ENCODE results near the gene ITPK1. TPM values are rescaled to one million over a fixed set of nuclear protein-coding genes. Genes with fewer than 3 reads are reported as not detected.
A peak's percentile ranks its signal among the peaks of the same experiment; 100 is the strongest.

ITPK1 gene
- polyA plus RNA-seq, 1 of the 3 experiments (the other 2 are of a cell fraction) = 23.2 TPM

DNA sequence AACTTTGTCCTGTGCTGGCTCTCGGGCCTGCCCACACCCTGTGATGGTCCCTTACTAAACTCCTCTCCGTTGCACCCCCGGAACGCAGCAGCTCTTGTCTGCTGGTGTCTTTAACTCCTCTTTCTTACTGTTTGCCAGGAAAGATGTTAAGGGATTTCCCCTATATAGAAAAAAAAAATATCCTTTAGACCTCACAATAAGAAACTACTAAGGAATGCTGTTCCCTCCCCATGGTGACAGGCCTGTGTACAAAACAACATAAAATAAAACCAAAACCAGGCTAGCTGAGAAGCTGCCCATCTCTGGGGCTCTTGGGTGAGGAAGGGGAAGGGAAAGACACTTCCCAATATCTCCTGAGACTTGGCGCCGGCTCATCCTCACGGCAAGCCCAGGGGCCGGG, 97.4 kb downstream of the ITPK1 start:
- CTCF ChIA-PET = interaction anchor here (1.0 to 3.1 kb wide), 4 partner anchors 59 to 99 kb away, joined by 4 to 12 read pairs (median 6); no protein-coding TSS in a partner anchor
- no peak for DNase-seq
- H3K36me3 ChIP-seq (replicated peaks in 1 of 2; ENCODE audit: control insufficient read depth in 1 of 2, insufficient read depth in 2 of 2, low read length in 1 of 2) = no peaks in the 10 kb centered on the region
- no peaks in the 10 kb centered on the region for H3K79me2 ChIP-seq (ENCODE audit: insufficient read depth)
- H2AFZ ChIP-seq (ENCODE audit: low read depth) = no peak overlapping the region
- H3K9me2 ChIP-seq = no peaks in the 10 kb centered on the region
- H3K9me3 ChIP-seq = no peaks in the 10 kb centered on the region
- peak overlapping the region in 1 of 2 experiments; percentile 18; a peak in 1 of 4 replicates for H3K27ac ChIP-seq (ENCODE audit: low read depth in 2 of 2, low read length in 1 of 2)
- POLR2A ChIA-PET = no interaction called here
- no peaks in the 10 kb centered on the region for H3K27me3 ChIP-seq (ENCODE audit: insufficient read depth)
- no peaks in the 10 kb centered on the region for H3F3A ChIP-seq (replicated peaks; ENCODE audit: insufficient read depth)
- no peak for TF ChIP-seq GATA2 (CRISPR knock-in tag; IDR thresholded peaks at IDR 0.05)
- TF ChIP-seq, protein P1, sequence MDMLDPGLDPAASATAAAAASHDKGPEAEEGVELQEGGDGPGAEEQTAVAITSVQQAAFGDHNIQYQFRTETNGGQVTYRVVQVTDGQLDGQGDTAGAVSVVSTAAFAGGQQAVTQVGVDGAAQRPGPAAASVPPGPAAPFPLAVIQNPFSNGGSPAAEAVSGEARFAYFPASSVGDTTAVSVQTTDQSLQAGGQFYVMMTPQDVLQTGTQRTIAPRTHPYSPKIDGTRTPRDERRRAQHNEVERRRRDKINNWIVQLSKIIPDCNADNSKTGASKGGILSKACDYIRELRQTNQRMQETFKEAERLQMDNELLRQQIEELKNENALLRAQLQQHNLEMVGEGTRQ (IDR thresholded peaks at IDR 0.05; ENCODE audit: borderline replicate concordance, low read depth, low read length) = no peak
- TF ChIP-seq JUND (IDR thresholded peaks at IDR 0.05) = no peak
- TF ChIP-seq FOXJ3 (CRISPR knock-in tag; IDR thresholded peaks at IDR 0.05) = no peak
- no peak for TF ChIP-seq GABPA (IDR thresholded peaks at IDR 0.05; ENCODE audit: low read depth)
- no peak for TF ChIP-seq ELF1 (IDR thresholded peaks at IDR 0.05)
- TF ChIP-seq TEAD4 (IDR thresholded peaks at IDR 0.05; ENCODE audit: borderline replicate concordance, insufficient read depth) = no peak
- TF ChIP-seq, protein P2, sequence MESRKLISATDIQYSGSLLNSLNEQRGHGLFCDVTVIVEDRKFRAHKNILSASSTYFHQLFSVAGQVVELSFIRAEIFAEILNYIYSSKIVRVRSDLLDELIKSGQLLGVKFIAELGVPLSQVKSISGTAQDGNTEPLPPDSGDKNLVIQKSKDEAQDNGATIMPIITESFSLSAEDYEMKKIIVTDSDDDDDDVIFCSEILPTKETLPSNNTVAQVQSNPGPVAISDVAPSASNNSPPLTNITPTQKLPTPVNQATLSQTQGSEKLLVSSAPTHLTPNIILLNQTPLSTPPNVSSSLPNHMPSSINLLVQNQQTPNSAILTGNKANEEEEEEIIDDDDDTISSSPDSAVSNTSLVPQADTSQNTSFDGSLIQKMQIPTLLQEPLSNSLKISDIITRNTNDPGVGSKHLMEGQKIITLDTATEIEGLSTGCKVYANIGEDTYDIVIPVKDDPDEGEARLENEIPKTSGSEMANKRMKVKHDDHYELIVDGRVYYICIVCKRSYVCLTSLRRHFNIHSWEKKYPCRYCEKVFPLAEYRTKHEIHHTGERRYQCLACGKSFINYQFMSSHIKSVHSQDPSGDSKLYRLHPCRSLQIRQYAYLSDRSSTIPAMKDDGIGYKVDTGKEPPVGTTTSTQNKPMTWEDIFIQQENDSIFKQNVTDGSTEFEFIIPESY (IDR thresholded peaks at IDR 0.05; ENCODE audit: borderline replicate concordance, low read depth) = no peak
- TF ChIP-seq MXI1 (IDR thresholded peaks at IDR 0.05; ENCODE audit: low read depth, low read length) = no peak
- no peak overlapping the region for H3K4me2 ChIP-seq
- no peak overlapping the region for H3K9ac ChIP-seq
- H4K20me1 ChIP-seq (ENCODE audit: insufficient read depth) = no peaks in the 10 kb centered on the region
- peaks cover 0 to 73% of the 10 kb centered on the region in 2 experiments; a peak in 1 of 4 replicates for H3K4me1 ChIP-seq (ENCODE audit: control insufficient read depth in 1 of 2, insufficient read depth in 2 of 2, low read depth in 1 of 2, low read length in 1 of 2)
- WGBS (ENCODE audit: low lambda C conversion rate) = 95% methylated on average over 8 of the region's 8 CpGs
- no peak overlapping the region for H3K4me3 ChIP-seq (ENCODE audit: low read depth in 2 of 2, low read length in 1 of 2)

DNA sequence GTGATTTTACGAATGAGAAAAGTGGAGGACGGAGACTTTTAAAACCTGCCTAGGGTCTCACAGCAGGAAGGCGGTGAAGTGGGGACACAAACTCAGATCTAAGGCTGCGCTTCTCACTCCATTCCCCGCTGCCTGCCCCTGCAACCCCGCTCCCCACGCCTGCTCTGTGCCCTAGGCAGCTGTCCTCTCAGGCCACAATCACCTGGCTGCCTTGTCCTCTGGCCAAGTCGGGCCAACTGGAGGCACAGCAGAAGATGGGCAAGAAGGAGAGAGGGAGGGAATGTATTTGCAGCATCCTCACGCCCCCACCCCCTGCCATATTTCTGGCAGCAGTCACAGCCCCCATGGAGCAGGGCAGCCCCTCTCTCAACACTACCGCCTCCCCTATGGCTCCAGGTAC, 97.8 kb downstream of the ITPK1 start:
- peak overlapping the region in 1 of 2 experiments; percentile 56; a peak in 1 of 4 replicates for H3K27ac ChIP-seq (ENCODE audit: low read depth in 2 of 2, low read length in 1 of 2)
- CTCF ChIA-PET = interaction anchor here (3.1 kb wide), 1 partner anchor 66 kb away, joined by 12 read pairs; no protein-coding TSS in a partner anchor
- H3F3A ChIP-seq (replicated peaks; ENCODE audit: insufficient read depth) = no peaks in the 10 kb centered on the region
- H3K27me3 ChIP-seq (ENCODE audit: insufficient read depth) = no peaks in the 10 kb centered on the region
- H3K4me1 ChIP-seq (ENCODE audit: control insufficient read depth in 1 of 2, insufficient read depth in 2 of 2, low read depth in 1 of 2, low read length in 1 of 2) = peaks cover 0 to 73% of the 10 kb centered on the region in 2 experiments; a peak in 1 of 4 replicates
- H3K9me2 ChIP-seq = no peaks in the 10 kb centered on the region
- no peak overlapping the region for H3K9ac ChIP-seq
- H3K79me2 ChIP-seq (ENCODE audit: insufficient read depth) = no peaks in the 10 kb centered on the region
- no peaks in the 10 kb centered on the region for H3K9me3 ChIP-seq
- WGBS (ENCODE audit: low lambda C conversion rate) = 91% methylated on average over 10 of the region's 10 CpGs
- no peaks in the 10 kb centered on the region for H3K36me3 ChIP-seq (replicated peaks in 1 of 2; ENCODE audit: control insufficient read depth in 1 of 2, insufficient read depth in 2 of 2, low read length in 1 of 2)
- no peaks in the 10 kb centered on the region for H4K20me1 ChIP-seq (ENCODE audit: insufficient read depth)
- POLR2A ChIA-PET = no interaction called here
- H3K4me2 ChIP-seq = no peak overlapping the region
- DNase-seq = no peak
- H3K4me3 ChIP-seq (ENCODE audit: low read depth in 2 of 2, low read length in 1 of 2) = no peak overlapping the region
- no peak overlapping the region for H2AFZ ChIP-seq (ENCODE audit: low read depth)
- no peak for TF ChIP-seq TCF12 (IDR thresholded peaks at IDR 0.05)
- TF ChIP-seq, protein P2 (IDR thresholded peaks at IDR 0.05; ENCODE audit: borderline replicate concordance, low read depth) = no peak
- TF ChIP-seq JUND (IDR thresholded peaks at IDR 0.05) = no peak
- no peak for TF ChIP-seq ELF1 (IDR thresholded peaks at IDR 0.05)
- no peak for TF ChIP-seq FOXM1 (IDR thresholded peaks at IDR 0.05; ENCODE audit: low read depth)
- no peak for TF ChIP-seq USF1 (IDR thresholded peaks at IDR 0.05; ENCODE audit: borderline replicate concordance, low read depth)
- no peak for TF ChIP-seq TEAD4 (IDR thresholded peaks at IDR 0.05; ENCODE audit: borderline replicate concordance, insufficient read depth)
- TF ChIP-seq POLR2AphosphoS5 (IDR thresholded peaks at IDR 0.05; ENCODE audit: low read depth, low read length) = no peak
- no peak for TF ChIP-seq NFIC (IDR thresholded peaks at IDR 0.05; ENCODE audit: borderline replicate concordance)
- no peak for TF ChIP-seq FOXJ3 (CRISPR knock-in tag; IDR thresholded peaks at IDR 0.05)
- no peak for TF ChIP-seq YY1 (IDR thresholded peaks at IDR 0.05; ENCODE audit: low read depth)
- TF ChIP-seq, protein P3, sequence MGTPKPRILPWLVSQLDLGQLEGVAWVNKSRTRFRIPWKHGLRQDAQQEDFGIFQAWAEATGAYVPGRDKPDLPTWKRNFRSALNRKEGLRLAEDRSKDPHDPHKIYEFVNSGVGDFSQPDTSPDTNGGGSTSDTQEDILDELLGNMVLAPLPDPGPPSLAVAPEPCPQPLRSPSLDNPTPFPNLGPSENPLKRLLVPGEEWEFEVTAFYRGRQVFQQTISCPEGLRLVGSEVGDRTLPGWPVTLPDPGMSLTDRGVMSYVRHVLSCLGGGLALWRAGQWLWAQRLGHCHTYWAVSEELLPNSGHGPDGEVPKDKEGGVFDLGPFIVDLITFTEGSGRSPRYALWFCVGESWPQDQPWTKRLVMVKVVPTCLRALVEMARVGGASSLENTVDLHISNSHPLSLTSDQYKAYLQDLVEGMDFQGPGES (IDR thresholded peaks at IDR 0.05; ENCODE audit: low read depth, low read length) = no peak
- TF ChIP-seq, protein P4, sequence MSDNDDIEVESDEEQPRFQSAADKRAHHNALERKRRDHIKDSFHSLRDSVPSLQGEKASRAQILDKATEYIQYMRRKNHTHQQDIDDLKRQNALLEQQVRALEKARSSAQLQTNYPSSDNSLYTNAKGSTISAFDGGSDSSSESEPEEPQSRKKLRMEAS (IDR thresholded peaks at IDR 0.05; ENCODE audit: low read depth) = no peak

Data from SK-N-SH (cell line).